ENCODE data around the gene ARHGEF28. TPM values are rescaled to one million over a fixed set of nuclear protein-coding genes. Genes with fewer than 3 reads are reported as not detected.

Gene ARHGEF28
- total RNA-seq, 1 donor from 2014 or later: 6.1 TPM

DNA sequence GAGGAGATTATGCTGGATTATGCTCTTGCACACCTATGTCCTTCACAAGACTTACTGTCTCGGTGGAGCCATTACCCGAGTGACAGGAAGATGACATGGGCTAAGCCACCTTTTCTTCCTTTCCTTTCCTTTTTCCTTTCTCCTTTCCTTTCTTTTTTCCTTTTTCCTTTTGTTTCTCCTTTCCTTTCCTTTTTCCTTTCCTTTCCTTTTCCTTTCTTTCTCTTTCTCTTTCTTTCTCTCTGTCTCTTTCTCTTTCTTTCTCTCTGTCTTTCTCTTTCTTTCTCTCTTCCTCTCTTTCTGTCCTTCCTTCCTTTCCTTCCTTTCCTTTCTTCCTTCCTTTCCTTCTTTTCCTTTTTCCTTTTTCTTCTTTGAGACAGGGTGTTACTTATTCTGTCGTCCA lies 202.5 kb downstream of the ARHGEF28 start:
- no peak for FAIRE-seq

GRCh38 chr5:73830646-73831045 lies 204.7 kb downstream of the ARHGEF28 start:
- FAIRE-seq (no peak), DNase-seq (ENCODE audit: low spot score in 2 of 2) (no peak)

More for the DNA sequence above, 202.5 kb downstream of the ARHGEF28 start:
- no peak for DNase-seq (ENCODE audit: low spot score in 2 of 2)

DNA sequence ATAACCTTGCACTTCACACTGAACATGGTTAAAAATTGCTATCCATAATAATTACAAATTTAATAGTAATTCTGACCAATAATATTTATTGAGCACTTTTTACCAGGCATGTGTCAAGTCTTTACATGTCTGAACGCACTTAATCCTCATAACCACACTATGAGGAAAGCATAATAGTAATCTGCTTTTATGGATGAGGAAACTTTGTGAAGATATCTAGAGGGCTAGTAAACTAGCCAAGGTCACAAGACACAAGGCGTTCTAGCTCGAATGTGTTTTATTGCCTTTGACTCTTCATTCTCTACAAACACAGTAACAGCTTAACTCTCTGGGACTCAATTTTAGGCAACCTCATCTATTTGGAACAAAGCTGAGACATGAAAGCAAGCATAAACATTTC lies 205.1 kb downstream of the ARHGEF28 start:
- DNase-seq (ENCODE audit: low spot score in 2 of 2) (no peak), FAIRE-seq (no peak)

DNA sequence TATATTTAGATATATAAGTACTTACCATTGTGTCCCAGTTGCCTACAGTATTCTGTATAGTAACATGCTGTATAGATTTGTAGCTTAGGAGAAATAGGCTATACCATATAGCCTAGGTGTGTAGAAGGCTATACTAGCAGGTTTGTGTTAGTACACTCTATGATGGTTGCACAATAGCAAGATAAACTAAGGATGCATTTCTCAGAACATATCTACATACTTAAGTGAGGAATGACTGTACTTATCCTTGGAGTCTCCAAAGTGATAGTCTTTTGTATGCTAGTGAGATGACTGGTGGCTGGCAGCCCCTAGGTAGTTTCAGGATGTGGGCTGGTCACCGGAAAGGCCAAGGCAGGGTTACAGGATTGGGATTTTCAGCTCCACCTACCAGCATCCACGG lies 208.7 kb downstream of the ARHGEF28 start:
- no peak for FAIRE-seq
- no peak for DNase-seq (ENCODE audit: low spot score in 2 of 2)

- FAIRE-seq (no peak), DNase-seq (ENCODE audit: low spot score in 2 of 2) (no peak)
Observed at GRCh38 chr5:73835726-73836125, 209.7 kb downstream of the ARHGEF28 start.

- no peak for DNase-seq (ENCODE audit: low spot score in 2 of 2)
- FAIRE-seq: no peak
Observed at GRCh38 chr5:73836607-73837006, 210.6 kb downstream of the ARHGEF28 start.

DNA sequence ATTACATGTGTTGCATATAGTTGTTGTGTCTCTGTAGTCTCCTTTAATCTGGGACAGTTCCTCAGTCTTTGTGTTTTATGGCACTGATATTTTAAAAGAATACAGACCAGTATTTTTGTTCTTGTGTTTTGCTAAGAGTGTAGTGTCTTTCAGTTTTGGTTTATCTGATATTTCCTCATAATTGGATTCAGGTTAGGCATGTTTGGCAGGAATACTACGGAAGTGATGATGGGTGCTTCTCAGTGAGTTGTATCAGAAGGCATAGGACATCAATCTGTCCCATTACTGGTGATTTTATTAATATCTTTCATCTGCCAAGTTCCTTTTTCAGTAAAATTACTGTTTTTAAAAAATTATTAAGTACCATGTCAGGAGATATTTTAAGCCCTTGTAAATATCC lies 212.9 kb downstream of the ARHGEF28 start:
- FAIRE-seq: no peak
- DNase-seq (ENCODE audit: low spot score in 2 of 2): no peak

GRCh38 chr5:73841641-73842040 lies 215.6 kb downstream of the ARHGEF28 start:
- DNase-seq (ENCODE audit: low spot score in 2 of 2) (no peak), FAIRE-seq (no peak)

DNA sequence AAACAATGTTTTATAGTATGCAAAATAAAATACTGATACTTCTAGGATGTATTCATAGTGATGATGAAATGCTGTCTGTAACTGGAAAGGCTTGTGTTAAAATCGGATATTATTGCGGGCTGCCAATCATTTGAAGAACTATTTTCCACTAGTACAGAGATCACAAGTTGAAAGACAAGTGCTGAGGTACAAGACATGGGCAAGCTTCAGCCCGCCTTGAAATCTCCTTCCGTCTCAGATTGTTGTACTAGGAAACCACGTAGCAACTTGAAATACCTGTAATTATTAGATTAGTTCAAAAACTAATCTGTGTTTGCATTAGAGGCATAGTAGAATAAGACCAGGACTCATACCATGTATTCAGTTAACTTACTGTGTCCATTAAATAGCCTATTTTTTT lies 218.2 kb downstream of the ARHGEF28 start:
- no peak for FAIRE-seq
- no peak for DNase-seq (ENCODE audit: low spot score in 2 of 2)

DNA sequence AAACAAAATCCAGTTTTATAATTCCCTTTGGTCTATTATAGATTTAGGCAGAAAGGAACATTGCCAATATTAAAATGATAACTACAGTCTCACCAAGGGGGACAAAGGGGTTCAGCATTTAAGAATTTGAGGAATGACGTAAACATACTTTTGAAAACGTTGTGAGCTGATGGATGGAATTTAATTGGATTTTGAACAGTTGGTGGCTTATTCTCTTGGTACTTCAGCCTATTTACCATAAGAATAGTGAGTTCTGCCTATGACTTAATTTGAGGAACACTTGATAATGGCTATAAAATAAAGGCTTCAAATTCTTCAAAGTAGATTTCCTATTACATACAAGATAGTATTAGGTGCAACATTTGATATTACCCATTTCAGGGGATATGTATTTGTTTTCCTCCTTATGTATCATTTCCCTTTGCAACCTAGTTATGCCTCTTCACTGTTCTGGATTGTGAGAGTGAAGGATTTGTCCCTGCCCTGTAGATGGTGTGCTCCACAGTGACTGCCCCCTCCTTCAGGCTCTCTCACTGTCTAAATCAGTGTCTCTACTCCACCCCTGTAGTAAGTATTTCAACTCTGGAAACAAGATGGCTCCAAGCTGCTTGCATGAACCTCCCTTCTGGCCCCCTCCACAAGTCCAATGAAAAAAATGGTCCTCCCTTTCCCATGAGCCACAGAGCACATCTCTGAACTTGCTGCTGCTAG lies 225.6 kb downstream of the ARHGEF28 start:
- DNase-seq (ENCODE audit: low spot score in 2 of 2) (no peak), FAIRE-seq (no peak)

DNA sequence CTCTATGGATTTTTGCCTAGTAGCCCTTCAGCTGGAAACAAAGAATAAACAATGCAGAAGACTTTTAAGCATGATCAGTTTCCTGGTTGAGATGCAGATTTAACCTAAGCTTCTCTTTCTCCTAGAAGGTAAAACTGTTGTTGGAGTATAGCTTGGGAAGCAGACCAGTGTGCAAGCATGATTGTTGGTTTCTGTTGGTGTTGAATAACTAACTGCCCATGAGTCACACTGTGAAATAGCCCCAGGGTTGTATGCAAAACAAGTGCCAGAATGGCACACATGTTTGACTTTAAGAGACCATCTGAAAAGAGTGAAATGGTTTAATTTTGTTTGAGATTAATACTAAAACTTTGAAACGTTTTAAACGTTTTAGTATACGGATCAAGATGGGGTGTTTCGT lies 227.1 kb downstream of the ARHGEF28 start:
- no peak for FAIRE-seq
- no peak for DNase-seq (ENCODE audit: low spot score in 2 of 2)

DNA sequence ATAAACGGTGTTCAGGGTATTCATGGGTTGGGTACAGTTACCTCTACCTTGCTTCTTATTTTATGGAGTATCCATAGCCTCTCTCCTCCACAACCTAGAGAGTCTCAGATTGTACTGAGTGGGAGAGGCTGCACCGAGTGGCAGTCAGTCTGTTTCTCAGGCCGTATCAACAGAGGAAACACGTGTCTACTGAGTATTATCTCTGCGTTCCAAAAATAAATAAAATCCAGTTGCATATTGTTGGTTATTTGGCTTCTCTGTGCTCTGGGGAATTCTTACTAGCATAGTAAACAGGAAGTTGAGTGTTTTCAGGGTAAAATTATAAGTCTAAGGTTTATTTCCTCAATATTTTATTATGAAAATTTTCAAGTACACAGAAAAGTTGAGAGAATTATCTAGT lies 231.0 kb downstream of the ARHGEF28 start:
- DNase-seq (ENCODE audit: low spot score in 2 of 2): no peak
- FAIRE-seq: no peak

GRCh38 chr5:73857446-73857845 lies 231.4 kb downstream of the ARHGEF28 start:
- FAIRE-seq (no peak), DNase-seq (ENCODE audit: low spot score in 2 of 2) (no peak)

DNA sequence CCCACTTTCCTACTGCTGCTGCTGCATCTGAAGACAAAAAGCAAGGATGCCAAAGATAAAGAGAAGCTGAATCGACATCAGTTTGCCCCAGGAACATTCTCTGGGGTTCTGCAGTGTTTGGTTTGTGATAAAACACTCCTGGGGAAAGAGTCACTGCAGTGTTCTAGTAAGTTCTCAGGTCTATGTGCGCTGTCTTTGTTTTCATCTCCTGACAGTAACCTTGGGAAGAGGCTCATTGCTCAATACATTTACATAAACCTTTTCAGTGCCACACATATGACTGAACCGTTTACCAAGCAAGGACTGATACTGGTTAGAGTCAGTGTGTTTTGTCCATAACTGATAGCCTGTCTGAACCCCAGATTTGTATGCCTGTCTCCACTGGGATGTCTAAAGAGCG lies 232.1 kb downstream of the ARHGEF28 start:
- no peak for FAIRE-seq
- no peak for DNase-seq (ENCODE audit: low spot score in 2 of 2)

- DNase-seq (ENCODE audit: low spot score in 2 of 2) (no peak), FAIRE-seq (no peak)
Observed at GRCh38 chr5:73858776-73859175, 232.8 kb downstream of the ARHGEF28 start.

GRCh38 chr5:73859696-73860095 lies 233.7 kb downstream of the ARHGEF28 start:
- no peak for FAIRE-seq

GRCh38 chr5:73861313-73861988 lies 235.5 kb downstream of the ARHGEF28 start:
- no peak for FAIRE-seq
- no peak for DNase-seq (ENCODE audit: low spot score in 2 of 2)

More at GRCh38 chr5:73859696-73860095, 233.7 kb downstream of the ARHGEF28 start:
- DNase-seq (ENCODE audit: low spot score in 2 of 2): no peak

GRCh38 chr5:73862796-73863195 lies 236.8 kb downstream of the ARHGEF28 start:
- no peak for DNase-seq (ENCODE audit: low spot score in 2 of 2)
- FAIRE-seq: no peak

GRCh38 chr5:73863876-73864275 lies 237.9 kb downstream of the ARHGEF28 start:
- no peak for DNase-seq (ENCODE audit: low spot score in 2 of 2)
- no peak for FAIRE-seq

- FAIRE-seq: no peak
- DNase-seq (ENCODE audit: low spot score in 2 of 2): no peak
Observed at GRCh38 chr5:73865315-73865714, 239.3 kb downstream of the ARHGEF28 start.

DNA sequence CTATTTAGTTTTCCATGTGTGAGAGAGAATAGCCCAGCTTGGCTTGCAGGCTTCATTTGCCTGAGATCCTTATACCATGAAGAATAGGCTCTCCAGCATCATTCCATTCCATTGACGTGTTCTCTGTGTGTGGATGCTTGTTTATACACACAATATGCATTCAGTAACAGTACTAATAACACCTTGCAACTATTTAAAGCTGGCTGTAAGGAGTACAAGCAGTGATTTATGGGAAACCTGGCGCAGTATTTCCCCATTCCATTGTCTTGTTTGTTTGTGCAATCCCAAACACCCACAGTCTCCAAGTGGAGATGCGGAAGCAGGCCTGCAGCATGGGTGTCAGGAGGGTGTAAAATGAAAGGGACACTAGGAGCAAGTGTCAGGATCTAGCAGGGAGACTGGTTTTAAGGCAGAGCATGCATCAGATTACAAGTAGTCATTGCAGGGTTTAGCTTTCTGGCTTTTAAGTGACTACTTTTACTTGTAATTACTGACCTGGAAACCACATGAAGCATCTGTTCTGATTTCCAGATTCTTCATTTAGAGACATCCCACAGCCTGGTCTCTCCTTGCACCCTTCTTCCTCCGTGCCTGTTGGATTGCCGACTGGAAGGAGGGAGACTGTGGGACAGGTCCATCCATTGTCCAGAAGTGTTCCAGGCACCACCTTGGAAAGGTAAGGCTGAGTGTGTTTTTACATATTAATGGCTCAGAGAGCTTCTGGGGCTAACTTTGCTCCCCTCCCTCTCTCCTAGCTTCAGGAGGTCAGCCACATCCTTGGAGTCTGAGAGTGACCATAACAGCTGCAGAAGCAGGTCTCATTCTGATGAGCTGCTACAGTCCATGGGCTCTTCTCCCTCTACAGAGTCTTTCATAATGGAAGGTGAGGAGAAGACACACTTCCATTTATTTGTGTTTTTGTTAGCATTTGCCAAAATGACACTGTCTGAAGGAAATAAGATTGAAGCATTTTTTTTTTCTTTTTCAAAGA lies 241.6 kb downstream of the ARHGEF28 start:
- no peak for DNase-seq (ENCODE audit: low spot score in 2 of 2)
- FAIRE-seq: no peak

Data from frontal cortex (tissue), 4 donors.